Tibial artery (tissue), 4 donors: ENCODE data around the gene GADD45B.
A peak's percentile ranks its signal among the peaks of the same experiment; 100 is the strongest.

Experiments
- DNase-seq, 2 donors: peaks; one replicate each; pipeline ENCODE4 v3.0.0-alpha.2; 2019
- H3K27ac ChIP-seq, 2 donors: fragments of 200-600 bp; sonication (generic) in 1 of 2; 1 replicate in 1 of 2; 2 replicates in 1 of 2; pipeline ENCODE4 v1.5.1; 2018 to 2019; ENCODE audit warnings: mild to moderate bottlenecking in 1 of 2
- H3K27me3 ChIP-seq, 2 donors: fragments of 200-600 bp; sonication (generic) in 1 of 2; one replicate each; pipeline versions ENCODE4 v1.5.1 to v1.6.0; 2016 to 2019
- H3K36me3 ChIP-seq, 3 donors: fragments of 200-600 bp; sonication (generic) in 2 of 3; one replicate each; pipeline ENCODE4 v1.5.1; 2016 to 2019; ENCODE audit warnings: mild to moderate bottlenecking in 2 of 3
- H3K4me1 ChIP-seq, 4 donors: fragments of 200-600 bp; sonication (generic) in 2 of 4; 1 replicate in 3 of 4; 2 replicates in 1 of 4; pipeline ENCODE4 v1.5.1; 2016 to 2019
- H3K4me3 ChIP-seq, 2 donors: fragments of 200-600 bp; sonication (generic) in 1 of 2; 1 replicate in 1 of 2; 2 replicates in 1 of 2; pipeline ENCODE4 v1.5.1; 2018 to 2019; ENCODE audit warnings: mild to moderate bottlenecking in 2 of 2
- H3K9me3 ChIP-seq, 3 donors: fragments of 200-600 bp; sonication (generic) in 1 of 3; one replicate each; pipeline ENCODE4 v1.5.1; 2016 to 2019
- CTCF ChIP-seq, 2 experiments: fragments of 200-600 bp in 1 of 2; fragments of 450-650 bp in 1 of 2; IDR thresholded peaks; one replicate each; pipeline ENCODE4 v1.5.1; 2017 to 2019; ENCODE audit warnings: antibody characterized with exemption in 2 of 2, mild to moderate bottlenecking in 1 of 2, moderate library complexity in 1 of 2
- intact Hi-C: fragments of 100-400 bp; cut with DNase I; formaldehyde crosslinking; loops from one replicate; pipeline ENCODE4 v1.15.0; 2023; ENCODE audit warnings: low total_unique reads

The GADD45B gene

GRCh38 chr19:2481466-2481865 is 5.5 kb downstream of the GADD45B start:
- Histone ChIP-seq H3K4me3 (no peak overlapping the region), H3K4me1 (peaks cover 6 to 14% (median 8%) of the 10 kb centered on the region in 4 donors), H3K9me3 (peaks cover 0 to 14% (median 9%) of the 10 kb centered on the region in 3 donors), H3K36me3 (peaks cover 13 to 15% (median 14%) of the 10 kb centered on the region in 3 donors), H3K27ac (no peak overlapping the region), H3K27me3 (no peaks in the 10 kb centered on the region)
- DNase-seq = peak in 1 of 2 donors; percentile 75
- TF ChIP-seq CTCF (IDR thresholded peaks at IDR 0.05) = no peak
- intact Hi-C loops = no loop called here

DNA sequence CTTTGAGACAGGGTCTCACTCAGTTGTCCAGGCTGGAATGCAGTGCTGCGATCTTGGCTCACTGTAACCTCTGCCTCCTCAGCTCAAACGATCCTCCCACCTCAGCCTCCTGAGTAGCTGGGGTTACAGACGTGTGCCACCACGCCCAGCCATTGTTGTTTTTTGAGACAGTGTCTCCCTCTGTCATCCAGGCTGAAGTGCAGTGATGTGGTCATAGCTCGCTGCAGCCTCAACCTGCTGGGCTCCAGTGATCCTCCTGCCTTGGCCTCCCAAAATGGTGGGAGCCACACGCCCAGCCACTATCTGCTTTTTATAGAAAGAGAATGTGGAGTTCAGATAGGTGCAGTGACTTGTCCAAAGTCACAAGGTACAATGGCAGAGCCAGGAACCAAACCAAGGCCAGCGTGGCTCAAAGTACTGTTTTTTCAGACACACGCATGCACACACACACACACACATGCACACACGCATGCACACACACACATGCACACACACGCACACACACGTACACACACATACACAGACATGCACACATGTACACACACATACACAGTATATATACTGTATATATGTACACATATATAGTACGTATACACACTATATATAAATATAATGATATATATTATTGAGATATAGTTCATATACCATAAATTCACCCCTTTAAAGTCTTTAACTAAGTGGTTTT is 6.6 kb downstream of the GADD45B start:
- Histone ChIP-seq H3K36me3 (peaks cover 6 to 7% (median 6%) of the 10 kb centered on the region in 3 donors), H3K27ac (no peak overlapping the region), H3K4me3 (no peak overlapping the region), H3K27me3 (no peaks in the 10 kb centered on the region), H3K9me3 (peaks cover 0 to 14% (median 9%) of the 10 kb centered on the region in 3 donors), H3K4me1 (peaks cover 6 to 14% (median 8%) of the 10 kb centered on the region in 4 donors)
- intact Hi-C loops = no loop called here
- DNase-seq = no peak
- TF ChIP-seq CTCF (IDR thresholded peaks at IDR 0.05) = no peak

GRCh38 chr19:2483084-2483483 is 7.2 kb downstream of the GADD45B start:
- H3K9me3 ChIP-seq = peaks cover 0 to 14% (median 9%) of the 10 kb centered on the region in 3 donors
- no peak overlapping the region for H3K4me3 ChIP-seq
- DNase-seq = no peak
- H3K4me1 ChIP-seq = peaks cover 6 to 20% (median 10%) of the 10 kb centered on the region in 4 donors
- H3K36me3 ChIP-seq = peaks cover under 1 to 1% (median under 1%) of the 10 kb centered on the region in 3 donors
- intact Hi-C loops = no loop called here
- no peak overlapping the region for H3K27ac ChIP-seq
- TF ChIP-seq CTCF (IDR thresholded peaks at IDR 0.05) = no peak
- no peaks in the 10 kb centered on the region for H3K27me3 ChIP-seq

DNA sequence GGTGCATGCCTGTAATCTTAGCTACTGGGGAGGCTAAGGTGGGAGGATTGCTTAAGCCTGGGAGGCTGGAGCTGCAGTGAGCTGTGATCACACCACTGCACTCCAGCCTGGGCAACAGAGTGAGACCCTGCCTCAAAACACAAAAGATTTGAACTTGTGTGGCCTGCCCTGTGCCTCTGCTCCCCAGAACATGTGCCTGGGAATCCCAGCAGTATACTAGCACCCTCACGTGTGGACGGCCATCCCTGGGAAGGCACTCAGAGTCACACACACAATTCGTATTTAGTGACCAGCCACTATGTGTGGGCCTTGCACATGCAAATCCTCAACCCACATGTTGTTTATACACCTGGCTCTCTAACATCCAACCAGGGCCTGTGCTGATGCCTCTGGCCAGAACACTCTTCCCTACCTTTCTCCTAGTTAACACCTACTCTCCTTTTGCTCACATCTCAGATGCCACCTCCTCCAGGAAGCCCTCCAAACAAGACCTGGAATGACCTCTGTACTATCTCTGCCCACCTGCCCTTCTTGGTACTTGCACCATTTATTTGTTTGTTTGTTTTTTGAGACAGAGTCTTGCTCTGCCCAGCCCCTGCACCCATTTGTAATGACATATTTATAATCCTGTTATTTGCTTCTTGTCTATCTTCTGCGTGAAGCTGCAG is 7.7 kb downstream of the GADD45B start:
- no peaks in the 10 kb centered on the region for H3K36me3 ChIP-seq
- DNase-seq = no peak
- no peak for TF ChIP-seq CTCF (IDR thresholded peaks at IDR 0.05)
- H3K27ac ChIP-seq = no peak overlapping the region
- intact Hi-C loops = no loop called here
- no peak overlapping the region for H3K4me3 ChIP-seq
- peaks cover 0 to 14% (median 9%) of the 10 kb centered on the region in 3 donors for H3K9me3 ChIP-seq
- H3K4me1 ChIP-seq = peaks cover 6 to 23% (median 16%) of the 10 kb centered on the region in 4 donors
- H3K27me3 ChIP-seq = no peaks in the 10 kb centered on the region

GRCh38 chr19:2484178-2484937 is 8.4 kb downstream of the GADD45B start:
- Histone ChIP-seq H3K4me3 (no peak overlapping the region), H3K27ac (no peak overlapping the region), H3K9me3 (peaks cover 0 to 14% (median 9%) of the 10 kb centered on the region in 3 donors), H3K36me3 (no peaks in the 10 kb centered on the region), H3K4me1 (peaks cover under 1 to 23% (median 17%) of the 10 kb centered on the region in 4 donors), H3K27me3 (no peaks in the 10 kb centered on the region)
- no peak for TF ChIP-seq CTCF (IDR thresholded peaks at IDR 0.05)
- intact Hi-C loops = no loop called here
- no peak for DNase-seq
